HG02970 (cell line): ENCODE results near the gene CPHXL.

ENCODE experiments used
- ATAC-seq: cut with Tn5 transposase; IDR thresholded peaks from one replicate; pipeline ENCODE4 v1.9.1; 2021; ENCODE audit warnings: mild to moderate bottlenecking, moderate library complexity, moderate number of reproducible peaks; ENCODE audit not compliant: unreplicated experiment, low FRiP score

The CPHXL gene

DNA sequence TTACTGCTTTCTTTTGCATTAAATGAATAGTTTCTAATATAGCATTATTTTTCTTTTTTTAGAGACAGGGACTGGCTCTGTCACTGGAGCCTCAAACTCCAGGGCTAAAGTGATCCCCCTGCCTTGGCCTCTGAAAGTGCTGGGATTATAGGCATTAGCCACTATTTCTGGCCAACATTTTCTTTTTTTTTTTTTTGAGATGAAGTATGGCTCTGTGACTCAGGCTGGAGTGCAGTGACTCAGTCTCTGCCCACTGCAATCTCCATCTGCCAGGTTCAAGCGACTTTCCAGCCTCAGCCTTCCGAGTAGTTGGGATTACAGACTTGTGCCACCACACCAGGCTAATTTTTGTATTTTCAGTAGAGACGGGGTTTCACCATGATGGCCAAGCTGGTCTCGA lies 23.0 kb downstream of the CPHXL start:
- no peak for ATAC-seq

DNA sequence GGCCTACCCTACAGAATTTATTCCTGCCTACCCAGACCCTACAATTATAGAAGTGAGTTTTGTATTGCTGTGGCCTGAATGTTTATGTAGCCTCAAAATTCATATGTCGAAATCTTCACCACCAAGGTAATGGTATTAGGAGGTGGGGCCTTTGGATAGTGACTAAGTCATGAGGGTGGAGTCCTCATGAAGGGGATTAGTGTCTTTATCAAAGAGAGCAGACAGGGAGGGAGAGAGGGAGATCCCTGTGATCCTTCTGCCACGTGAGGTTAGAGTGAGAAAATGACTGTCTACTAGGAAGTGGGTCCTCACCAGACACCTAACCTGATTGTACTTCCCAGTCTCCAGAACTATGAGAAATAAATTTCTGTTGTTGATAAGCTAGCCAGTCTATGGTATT lies 24.0 kb downstream of the CPHXL start:
- ATAC-seq: no peak

DNA sequence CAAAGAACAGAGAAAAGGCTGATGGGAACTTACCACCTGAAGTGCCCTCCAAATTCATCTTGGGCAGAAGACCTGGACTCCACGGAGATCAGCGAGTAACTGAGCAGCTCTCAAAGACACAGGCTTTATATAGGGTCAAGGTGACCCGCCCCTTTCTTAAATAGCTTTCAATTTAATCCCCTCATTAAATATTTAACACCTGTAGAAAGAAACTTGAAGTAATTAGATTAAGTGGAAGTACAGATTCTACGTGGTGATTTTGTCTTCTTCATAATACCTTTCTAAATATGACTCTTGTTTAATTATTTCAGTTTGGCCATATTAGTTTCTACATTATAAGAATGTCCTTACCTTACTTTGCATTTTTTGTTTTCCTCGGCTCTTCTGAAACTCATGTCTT lies 24.9 kb downstream of the CPHXL start, which contains the start of gene DUXB:
Gene DUXB, minus strand, starts transcription at position 101 of the 400 bp plus-strand sequence. Its CDS starts 43 bp downstream, at position 58.
- no peak for ATAC-seq

DNA sequence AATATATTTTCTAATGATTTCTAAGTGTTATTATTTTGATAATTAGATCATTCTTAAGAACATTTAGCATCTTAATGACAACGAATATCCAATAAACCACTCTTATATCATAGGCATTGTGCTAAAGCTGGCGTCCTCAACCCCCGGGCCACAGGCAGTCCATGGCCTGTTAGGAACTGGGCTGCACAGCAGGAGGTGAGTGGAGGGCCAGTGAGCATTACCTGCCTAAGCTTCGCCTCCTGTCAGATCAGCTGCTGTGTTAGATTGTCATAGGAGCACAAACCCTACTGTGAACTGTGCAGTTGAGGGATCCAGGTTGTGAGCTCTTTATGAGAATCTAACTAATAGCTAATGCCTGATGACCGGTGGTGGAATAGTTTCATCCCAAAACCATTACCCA lies 28.7 kb downstream of the CPHXL start:
- no peak for ATAC-seq

DNA sequence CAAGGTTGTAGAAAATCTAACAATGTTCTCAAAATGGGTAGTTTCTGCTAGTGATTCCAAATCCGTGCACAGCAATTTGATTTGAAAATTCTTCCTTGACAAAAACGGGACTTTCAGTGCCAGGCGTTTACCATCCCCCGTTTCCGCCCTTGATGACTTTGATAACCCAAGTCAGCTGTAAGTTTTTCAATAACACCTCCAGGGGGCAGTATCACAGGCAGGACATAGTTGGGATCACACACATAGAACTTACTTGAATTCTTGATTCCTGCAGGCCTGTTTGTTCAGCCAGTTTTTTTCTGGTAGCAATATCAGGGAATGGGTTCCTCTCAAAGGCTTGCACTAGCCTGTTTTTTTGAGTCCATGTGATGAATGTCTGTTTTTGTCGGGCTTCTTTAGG lies 30.6 kb downstream of the CPHXL start:
- ATAC-seq: no peak

- no peak for ATAC-seq
Measured at GRCh38 chr16:75687361-75687760, 38.9 kb downstream of the CPHXL start.

DNA sequence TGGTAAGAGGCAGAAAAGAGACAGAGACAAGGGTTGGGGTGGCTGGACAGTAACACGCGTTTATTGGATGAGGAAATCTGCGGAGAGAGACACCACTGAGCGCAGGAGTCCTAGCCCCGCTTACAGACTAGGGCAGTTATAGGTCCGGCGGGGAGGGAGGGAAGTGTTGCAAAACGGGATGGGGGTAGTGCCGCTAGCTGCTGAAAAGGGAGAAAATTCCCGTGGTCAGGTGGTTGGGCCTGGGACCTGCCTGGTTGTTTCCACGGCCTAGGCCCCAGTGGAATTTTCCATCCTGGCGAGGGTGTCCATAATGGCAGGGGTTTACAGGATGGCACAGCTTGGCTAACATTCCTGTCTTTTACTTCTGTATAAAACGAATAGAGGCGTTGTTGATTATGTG lies 44.0 kb downstream of the CPHXL start:
- ATAC-seq: no peak

- no peak for ATAC-seq
Measured at GRCh38 chr16:75679366-75679765, 46.9 kb downstream of the CPHXL start.

DNA sequence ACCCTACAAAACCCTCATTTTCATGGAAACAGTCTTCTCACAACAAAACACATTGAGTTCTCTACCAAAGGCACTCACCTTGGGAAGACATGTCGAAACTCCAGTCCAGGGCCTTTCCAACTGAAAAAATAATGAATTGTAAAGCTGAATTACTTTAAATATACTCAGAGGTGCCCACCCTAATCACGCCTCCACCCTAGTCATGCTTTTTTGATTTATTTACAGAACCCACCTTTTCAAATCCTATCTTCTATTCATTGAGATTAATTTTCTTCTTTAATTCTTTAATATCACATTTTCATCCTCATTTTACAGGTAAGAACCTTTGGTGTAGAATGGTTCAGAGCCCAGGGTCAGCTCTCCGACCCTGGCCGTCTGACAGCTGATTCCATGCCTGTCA lies 49.4 kb downstream of the CPHXL start, which contains the start of gene CPHXL2:
Gene CPHXL2, minus strand, starts transcription at position 101 of the 400 bp plus-strand sequence. Its CDS starts 10 bp downstream, at position 91.
- no peak for ATAC-seq

- ATAC-seq: no peak
Measured at GRCh38 chr16:75667503-75667902, 58.8 kb downstream of the CPHXL start.
